PC-3 (cell line): Measurements from ENCODE around the gene KNG1. TPM values are rescaled to one million over a fixed set of nuclear protein-coding genes. Genes with fewer than 3 reads are reported as not detected.

Experiments
- ATAC-seq: fragments of 200-7000 bp; cut with Tn5 transposase; 2 replicates; pipeline ENCODE4 v1.9.1; 2020; ENCODE audit warnings: mild to moderate bottlenecking, moderate library complexity
- BruUV-seq: library from RNA; stranded (reverse); fragments of 400-500 nt; replicated peaks from 2 replicates; lab custom pipeline; 2021; lab: Mats Ljungman, UMichigan
- CTCF ChIA-PET: fragments of 300-600 bp; sonication (Branson Sonifier 250); formaldehyde crosslinking; loops from one replicate; lab custom pipeline; 2022; ENCODE audit warnings: antibody characterized with exemption; lab: Charles Lee
- POLR2A ChIA-PET: fragments of 300-600 bp; sonication (Branson Sonifier 250); formaldehyde crosslinking; loops from one replicate; lab custom pipeline; 2022; ENCODE audit warnings: antibody characterized with exemption; ENCODE audit not compliant: unreplicated experiment; lab: Charles Lee
- DNase-seq: peaks from one replicate; pipeline ENCODE4 v3.0.0-alpha.2; 2015
- H2AFZ ChIP-seq: fragments of 300-600 bp; sonication (generic); 2 replicates; pipeline ENCODE4 v1.6.0; 2016; ENCODE audit warnings: antibody characterized with exemption, low read length
- H3F3A ChIP-seq: fragments of 300-600 bp; sonication (generic); one replicate; pipeline ENCODE4 v1.6.0; 2017; ENCODE audit warnings: antibody characterized with exemption, low read length, control low read depth, mild to moderate bottlenecking; ENCODE audit not compliant: unreplicated experiment
- H3K27ac ChIP-seq: fragments of 300-600 bp; sonication (generic); 2 replicates; pipeline ENCODE4 v1.5.1; 2016; ENCODE audit warnings: mild to moderate bottlenecking, low read length
- H3K27me3 ChIP-seq: fragments of 300-600 bp; sonication (generic); 2 replicates; pipeline ENCODE4 v1.6.1; 2016; ENCODE audit warnings: low read length, mixed read lengths
- H3K36me3 ChIP-seq: fragments of 300-600 bp; sonication (generic); 2 replicates; pipeline ENCODE4 v1.6.1; 2016; ENCODE audit warnings: low read depth, mixed run types, low read length, mixed read lengths
- H3K4me1 ChIP-seq: fragments of 300-600 bp; sonication (generic); 2 replicates; pipeline ENCODE4 v1.5.1; 2016; ENCODE audit warnings: low read length; ENCODE audit not compliant: insufficient read depth
- H3K4me2 ChIP-seq: fragments of 300-600 bp; sonication (generic); 2 replicates; pipeline ENCODE4 v1.6.0; 2016; ENCODE audit warnings: low read length
- H3K4me3 ChIP-seq: fragments of 300-600 bp; sonication (generic); 2 replicates; pipeline ENCODE4 v1.5.1; 2016; ENCODE audit warnings: mild to moderate bottlenecking, low read length, mixed read lengths
- H3K79me2 ChIP-seq: fragments of 300-600 bp; sonication (generic); 2 replicates; pipeline ENCODE4 v1.6.1; 2017; ENCODE audit warnings: low read length, mixed read lengths
- H3K9ac ChIP-seq: fragments of 300-600 bp; sonication (generic); 2 replicates; pipeline ENCODE4 v1.6.0; 2016; ENCODE audit warnings: mild to moderate bottlenecking, low read length
- H3K9me2 ChIP-seq: fragments of 300-600 bp; sonication (generic); replicated peaks from 2 replicates; pipeline ENCODE4 v1.6.1; 2016; ENCODE audit warnings: mixed run types, low read length, mixed read lengths
- H3K9me3 ChIP-seq: fragments of 300-600 bp; sonication (generic); 2 replicates; pipeline ENCODE4 v1.6.1; 2016; ENCODE audit warnings: low read length, mixed read lengths
- H4K20me1 ChIP-seq: fragments of 300-600 bp; sonication (generic); 2 replicates; pipeline ENCODE4 v1.6.1; 2016; ENCODE audit warnings: low read length, mixed read lengths
- EZH2 ChIP-seq: fragments of 300-600 bp; sonication (generic); IDR thresholded peaks from one replicate; pipeline ENCODE4 v1.6.1; 2017; ENCODE audit warnings: antibody characterized with exemption, mild to moderate bottlenecking, low read length; ENCODE audit not compliant: unreplicated experiment
- EZH2phosphoT487 ChIP-seq: fragments of 300-600 bp; sonication (generic); IDR thresholded peaks from 2 replicates; pipeline ENCODE4 v1.6.1; 2018; ENCODE audit warnings: mild to moderate bottlenecking, antibody characterized with exemption, low read length, borderline replicate concordance
- intact Hi-C: fragments of 100-400 bp; cut with micrococcal nuclease; formaldehyde crosslinking; loops from 2 replicates; pipeline ENCODE4 v1.9.0; 2023
- total RNA-seq: library from RNA; depleted of rRNA; stranded (reverse); fragments of >200 nt; gene quantifications from 2 replicates; pipeline ENCODE4 v1.2.3, GENCODE V29; 2014
- TF ChIP-seq, protein P1 (sequence below): fragments of 300-600 bp; sonication (generic); conservative IDR thresholded peaks from 2 replicates; pipeline ENCODE4 v1.5.1; 2017; ENCODE audit warnings: antibody characterized with exemption, low read depth, mild to moderate bottlenecking, low read length

Gene KNG1
- total RNA-seq, 1 experiment from 2014 or later: not detected

GRCh38 chr3:186757214-186757613 lies 40.1 kb downstream of the KNG1 start:
- DNase-seq (no peak), ATAC-seq (no peak)
- TF ChIP-seq EZH2phosphoT487: no peak
- TF ChIP-seq EZH2: no peak
- TF ChIP-seq, protein P1, sequence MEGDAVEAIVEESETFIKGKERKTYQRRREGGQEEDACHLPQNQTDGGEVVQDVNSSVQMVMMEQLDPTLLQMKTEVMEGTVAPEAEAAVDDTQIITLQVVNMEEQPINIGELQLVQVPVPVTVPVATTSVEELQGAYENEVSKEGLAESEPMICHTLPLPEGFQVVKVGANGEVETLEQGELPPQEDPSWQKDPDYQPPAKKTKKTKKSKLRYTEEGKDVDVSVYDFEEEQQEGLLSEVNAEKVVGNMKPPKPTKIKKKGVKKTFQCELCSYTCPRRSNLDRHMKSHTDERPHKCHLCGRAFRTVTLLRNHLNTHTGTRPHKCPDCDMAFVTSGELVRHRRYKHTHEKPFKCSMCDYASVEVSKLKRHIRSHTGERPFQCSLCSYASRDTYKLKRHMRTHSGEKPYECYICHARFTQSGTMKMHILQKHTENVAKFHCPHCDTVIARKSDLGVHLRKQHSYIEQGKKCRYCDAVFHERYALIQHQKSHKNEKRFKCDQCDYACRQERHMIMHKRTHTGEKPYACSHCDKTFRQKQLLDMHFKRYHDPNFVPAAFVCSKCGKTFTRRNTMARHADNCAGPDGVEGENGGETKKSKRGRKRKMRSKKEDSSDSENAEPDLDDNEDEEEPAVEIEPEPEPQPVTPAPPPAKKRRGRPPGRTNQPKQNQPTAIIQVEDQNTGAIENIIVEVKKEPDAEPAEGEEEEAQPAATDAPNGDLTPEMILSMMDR: no peak
- POLR2A ChIA-PET: interaction anchor here (0.7 kb wide), 1 partner anchor 70 kb away, joined by 5 read pairs; no protein-coding TSS in a partner anchor
- no peaks in the 10 kb centered on the region for H3K36me3 ChIP-seq
- no peak overlapping the region for H3K27ac ChIP-seq
- H3K4me1 ChIP-seq: peaks cover 21% of the 10 kb centered on the region
- intact Hi-C loops: loop anchor here (10.0 kb wide), 1 partner anchor 342 kb away; no protein-coding TSS in a partner anchor
- H3K9ac ChIP-seq: no peak overlapping the region
- no peak overlapping the region for H3K4me3 ChIP-seq
- BruUV-seq: no TSS peak
- no peaks in the 10 kb centered on the region for H3K79me2 ChIP-seq
- no peaks in the 10 kb centered on the region for H3K9me3 ChIP-seq
- no peak overlapping the region for H2AFZ ChIP-seq
- H3K9me2 ChIP-seq: no peaks in the 10 kb centered on the region
- no peaks in the 10 kb centered on the region for H3K27me3 ChIP-seq
- no peaks in the 10 kb centered on the region for H4K20me1 ChIP-seq
- no peak overlapping the region for H3K4me2 ChIP-seq
- no peaks in the 10 kb centered on the region for H3F3A ChIP-seq
- CTCF ChIA-PET: no interaction called here

DNA sequence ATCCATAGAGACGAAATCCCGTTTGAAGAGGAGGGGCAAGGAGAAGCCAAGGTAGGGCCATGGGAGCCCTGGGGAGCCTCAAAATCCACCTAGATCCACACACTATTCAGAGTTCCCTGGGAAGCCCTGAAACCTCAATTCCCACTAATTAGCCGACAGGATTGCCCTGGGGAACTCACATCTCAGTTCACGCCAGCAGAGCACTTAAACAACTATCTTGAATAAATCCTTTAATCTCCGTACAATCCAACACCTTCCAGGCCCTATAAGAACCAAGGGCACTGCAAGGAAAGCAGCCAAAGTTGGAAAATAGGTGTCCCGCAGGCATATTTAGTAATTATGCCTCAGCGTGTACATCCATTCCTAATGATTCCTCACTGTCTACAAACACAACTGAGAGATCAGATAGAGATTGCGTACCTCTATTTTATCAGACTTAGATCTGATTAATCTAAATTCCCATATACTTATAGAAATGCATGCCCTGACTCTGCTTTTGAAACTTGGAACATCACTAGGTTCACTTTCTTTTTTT lies 40.6 kb downstream of the KNG1 start:
- H3K79me2 ChIP-seq: no peaks in the 10 kb centered on the region
- no peaks in the 10 kb centered on the region for H3K9me2 ChIP-seq
- no peak for DNase-seq
- peaks cover 19% of the 10 kb centered on the region for H3K4me1 ChIP-seq
- H3K27ac ChIP-seq: no peak overlapping the region
- ChIA-PET CTCF (no interaction called here), POLR2A (interaction anchor here (0.7 kb wide), 1 partner anchor 69 kb away, joined by 5 read pairs; no protein-coding TSS in a partner anchor)
- ATAC-seq: no peak
- no peak overlapping the region for H2AFZ ChIP-seq
- H4K20me1 ChIP-seq: no peaks in the 10 kb centered on the region
- H3K9ac ChIP-seq: no peak overlapping the region
- H3K4me2 ChIP-seq: no peak overlapping the region
- TF ChIP-seq EZH2 (no peak), EZH2phosphoT487 (no peak)
- TF ChIP-seq, protein P1: no peak
- no peak overlapping the region for H3K4me3 ChIP-seq
- no peaks in the 10 kb centered on the region for H3K27me3 ChIP-seq
- intact Hi-C loops: loop anchor here (10.0 kb wide), 1 partner anchor 343 kb away; no protein-coding TSS in a partner anchor
- BruUV-seq: no TSS peak
- H3K9me3 ChIP-seq: no peaks in the 10 kb centered on the region
- no peaks in the 10 kb centered on the region for H3K36me3 ChIP-seq
- H3F3A ChIP-seq: no peaks in the 10 kb centered on the region
